ENCODE results near the gene REP15.

The REP15 gene

DNA sequence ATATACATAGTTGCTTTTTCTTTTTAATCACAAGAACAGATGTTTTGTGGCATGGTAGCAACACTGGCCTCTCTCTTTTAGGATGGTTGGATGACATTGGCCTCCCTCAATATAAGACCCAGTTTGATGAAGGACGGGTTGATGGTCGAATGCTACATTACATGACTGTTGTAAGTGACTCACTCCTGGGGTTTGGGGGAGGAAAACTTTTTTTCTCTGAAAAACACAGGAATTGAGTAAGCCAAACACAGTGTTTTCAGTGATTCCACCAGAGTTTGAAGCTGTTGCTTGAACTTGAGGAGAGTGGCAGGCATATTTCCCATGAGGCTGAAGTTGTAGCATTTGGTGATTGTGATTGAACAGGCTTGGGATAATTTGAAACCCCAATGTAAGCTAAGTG is 13.7 kb upstream of the REP15 start:
- CTCF ChIA-PET = no interaction called here
- POLR2A ChIA-PET = no interaction called here
- Histone ChIP-seq H3K4me1 (ENCODE audit: control insufficient read depth, insufficient read depth, low read length) (no peaks in the 10 kb centered on the region), H3K36me3 (ENCODE audit: control insufficient read depth in 2 of 2, insufficient read depth in 1 of 2, low read length in 2 of 2) (peaks cover 0 to 31% of the 10 kb centered on the region in 2 experiments; a peak in 2 of 3 replicates), H3K9me3 (ENCODE audit: control insufficient read depth, insufficient read depth, low read depth, low read length) (no peaks in the 10 kb centered on the region), H3K4me3 (ENCODE audit: low read depth, low read length) (no peak overlapping the region), H3K27ac (ENCODE audit: extremely low read depth, low read depth, low read length) (no peak overlapping the region)
- TF ChIP-seq ZNF354C (tag by site-specific recombination; IDR thresholded peaks at IDR 0.05; ENCODE audit: borderline replicate concordance, low read depth) = no peak

DNA sequence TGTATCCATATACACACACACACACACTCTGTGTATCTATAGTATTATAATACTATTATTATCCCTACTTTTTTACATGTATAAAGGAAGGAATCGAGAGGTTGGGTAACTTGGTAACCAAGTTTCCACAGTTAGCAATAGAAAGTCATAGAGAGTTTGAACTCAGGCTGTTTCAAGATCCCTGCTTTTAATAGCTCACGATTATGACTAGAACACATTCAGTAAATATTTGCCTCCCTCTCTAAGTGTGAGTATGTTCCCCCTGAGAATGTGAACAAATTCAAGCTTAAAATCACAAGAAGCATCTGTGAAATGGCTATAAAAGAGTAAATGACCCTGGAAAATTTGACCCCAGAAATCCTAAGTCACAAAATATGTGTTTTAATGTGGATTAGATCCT is 11.0 kb upstream of the REP15 start:
- CTCF ChIA-PET = interaction anchor here (0.7 kb wide), 1 partner anchor 44 kb away, joined by 6 read pairs; no protein-coding TSS in a partner anchor
- Histone ChIP-seq H3K4me3 (ENCODE audit: low read depth, low read length) (no peak overlapping the region), H3K27ac (ENCODE audit: extremely low read depth, low read depth, low read length) (no peak overlapping the region), H3K4me1 (ENCODE audit: control insufficient read depth, insufficient read depth, low read length) (no peaks in the 10 kb centered on the region), H3K36me3 (ENCODE audit: control insufficient read depth in 2 of 2, insufficient read depth in 1 of 2, low read length in 2 of 2) (peaks cover 0 to 42% of the 10 kb centered on the region in 2 experiments; a peak in 2 of 3 replicates), H3K9me3 (ENCODE audit: control insufficient read depth, insufficient read depth, low read depth, low read length) (no peaks in the 10 kb centered on the region)
- TF ChIP-seq, protein P1, sequence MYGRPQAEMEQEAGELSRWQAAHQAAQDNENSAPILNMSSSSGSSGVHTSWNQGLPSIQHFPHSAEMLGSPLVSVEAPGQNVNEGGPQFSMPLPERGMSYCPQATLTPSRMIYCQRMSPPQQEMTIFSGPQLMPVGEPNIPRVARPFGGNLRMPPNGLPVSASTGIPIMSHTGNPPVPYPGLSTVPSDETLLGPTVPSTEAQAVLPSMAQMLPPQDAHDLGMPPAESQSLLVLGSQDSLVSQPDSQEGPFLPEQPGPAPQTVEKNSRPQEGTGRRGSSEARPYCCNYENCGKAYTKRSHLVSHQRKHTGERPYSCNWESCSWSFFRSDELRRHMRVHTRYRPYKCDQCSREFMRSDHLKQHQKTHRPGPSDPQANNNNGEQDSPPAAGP (tag by site-specific recombination; IDR thresholded peaks at IDR 0.05) = no peak
- TF ChIP-seq, protein P2, sequence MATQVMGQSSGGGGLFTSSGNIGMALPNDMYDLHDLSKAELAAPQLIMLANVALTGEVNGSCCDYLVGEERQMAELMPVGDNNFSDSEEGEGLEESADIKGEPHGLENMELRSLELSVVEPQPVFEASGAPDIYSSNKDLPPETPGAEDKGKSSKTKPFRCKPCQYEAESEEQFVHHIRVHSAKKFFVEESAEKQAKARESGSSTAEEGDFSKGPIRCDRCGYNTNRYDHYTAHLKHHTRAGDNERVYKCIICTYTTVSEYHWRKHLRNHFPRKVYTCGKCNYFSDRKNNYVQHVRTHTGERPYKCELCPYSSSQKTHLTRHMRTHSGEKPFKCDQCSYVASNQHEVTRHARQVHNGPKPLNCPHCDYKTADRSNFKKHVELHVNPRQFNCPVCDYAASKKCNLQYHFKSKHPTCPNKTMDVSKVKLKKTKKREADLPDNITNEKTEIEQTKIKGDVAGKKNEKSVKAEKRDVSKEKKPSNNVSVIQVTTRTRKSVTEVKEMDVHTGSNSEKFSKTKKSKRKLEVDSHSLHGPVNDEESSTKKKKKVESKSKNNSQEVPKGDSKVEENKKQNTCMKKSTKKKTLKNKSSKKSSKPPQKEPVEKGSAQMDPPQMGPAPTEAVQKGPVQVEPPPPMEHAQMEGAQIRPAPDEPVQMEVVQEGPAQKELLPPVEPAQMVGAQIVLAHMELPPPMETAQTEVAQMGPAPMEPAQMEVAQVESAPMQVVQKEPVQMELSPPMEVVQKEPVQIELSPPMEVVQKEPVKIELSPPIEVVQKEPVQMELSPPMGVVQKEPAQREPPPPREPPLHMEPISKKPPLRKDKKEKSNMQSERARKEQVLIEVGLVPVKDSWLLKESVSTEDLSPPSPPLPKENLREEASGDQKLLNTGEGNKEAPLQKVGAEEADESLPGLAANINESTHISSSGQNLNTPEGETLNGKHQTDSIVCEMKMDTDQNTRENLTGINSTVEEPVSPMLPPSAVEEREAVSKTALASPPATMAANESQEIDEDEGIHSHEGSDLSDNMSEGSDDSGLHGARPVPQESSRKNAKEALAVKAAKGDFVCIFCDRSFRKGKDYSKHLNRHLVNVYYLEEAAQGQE (tag by site-specific recombination; IDR thresholded peaks at IDR 0.05) = no peak
- no peak for TF ChIP-seq ZNF837 (tag by site-specific recombination; IDR thresholded peaks at IDR 0.05)
- TF ChIP-seq ZBTB8A (tag by site-specific recombination; IDR thresholded peaks at IDR 0.05) = no peak
- no peak for TF ChIP-seq MEIS1 (CRISPR knock-in tag; IDR thresholded peaks at IDR 0.05; ENCODE audit: borderline replicate concordance)
- TF ChIP-seq ZNF433 (tag by site-specific recombination; IDR thresholded peaks at IDR 0.05; ENCODE audit: low read depth) = no peak
- TF ChIP-seq ZNF544 (tag by site-specific recombination; IDR thresholded peaks at IDR 0.05) = no peak
- no peak for TF ChIP-seq ZNF585B (tag by site-specific recombination; IDR thresholded peaks at IDR 0.05)
- no peak for TF ChIP-seq KLF9 (tag by site-specific recombination; IDR thresholded peaks at IDR 0.05; ENCODE audit: low read depth)
- TF ChIP-seq ZNF404 (tag by site-specific recombination; IDR thresholded peaks at IDR 0.05) = no peak
- TF ChIP-seq, protein P3, sequence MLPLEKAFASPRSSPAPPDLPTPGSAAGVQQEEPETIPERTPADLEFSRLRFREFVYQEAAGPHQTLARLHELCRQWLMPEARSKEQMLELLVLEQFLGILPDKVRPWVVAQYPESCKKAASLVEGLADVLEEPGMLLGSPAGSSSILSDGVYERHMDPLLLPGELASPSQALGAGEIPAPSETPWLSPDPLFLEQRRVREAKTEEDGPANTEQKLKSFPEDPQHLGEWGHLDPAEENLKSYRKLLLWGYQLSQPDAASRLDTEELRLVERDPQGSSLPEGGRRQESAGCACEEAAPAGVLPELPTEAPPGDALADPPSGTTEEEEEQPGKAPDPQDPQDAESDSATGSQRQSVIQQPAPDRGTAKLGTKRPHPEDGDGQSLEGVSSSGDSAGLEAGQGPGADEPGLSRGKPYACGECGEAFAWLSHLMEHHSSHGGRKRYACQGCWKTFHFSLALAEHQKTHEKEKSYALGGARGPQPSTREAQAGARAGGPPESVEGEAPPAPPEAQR (tag by site-specific recombination; IDR thresholded peaks at IDR 0.05) = no peak
- TF ChIP-seq ZNF596 (tag by site-specific recombination; IDR thresholded peaks at IDR 0.05) = no peak
- no peak for TF ChIP-seq ZBTB1 (tag by site-specific recombination; IDR thresholded peaks at IDR 0.05)
- TF ChIP-seq, protein P4, sequence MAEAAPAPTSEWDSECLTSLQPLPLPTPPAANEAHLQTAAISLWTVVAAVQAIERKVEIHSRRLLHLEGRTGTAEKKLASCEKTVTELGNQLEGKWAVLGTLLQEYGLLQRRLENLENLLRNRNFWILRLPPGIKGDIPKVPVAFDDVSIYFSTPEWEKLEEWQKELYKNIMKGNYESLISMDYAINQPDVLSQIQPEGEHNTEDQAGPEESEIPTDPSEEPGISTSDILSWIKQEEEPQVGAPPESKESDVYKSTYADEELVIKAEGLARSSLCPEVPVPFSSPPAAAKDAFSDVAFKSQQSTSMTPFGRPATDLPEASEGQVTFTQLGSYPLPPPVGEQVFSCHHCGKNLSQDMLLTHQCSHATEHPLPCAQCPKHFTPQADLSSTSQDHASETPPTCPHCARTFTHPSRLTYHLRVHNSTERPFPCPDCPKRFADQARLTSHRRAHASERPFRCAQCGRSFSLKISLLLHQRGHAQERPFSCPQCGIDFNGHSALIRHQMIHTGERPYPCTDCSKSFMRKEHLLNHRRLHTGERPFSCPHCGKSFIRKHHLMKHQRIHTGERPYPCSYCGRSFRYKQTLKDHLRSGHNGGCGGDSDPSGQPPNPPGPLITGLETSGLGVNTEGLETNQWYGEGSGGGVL (tag by site-specific recombination; IDR thresholded peaks at IDR 0.05) = no peak
- TF ChIP-seq ZNF155 (tag by site-specific recombination; IDR thresholded peaks at IDR 0.05) = no peak
- TF ChIP-seq WT1 (tag by site-specific recombination; IDR thresholded peaks at IDR 0.05) = no peak
- POLR2A ChIA-PET = no interaction called here

Data from HEK293 (cell line).